ENCODE results near the gene CCDC78. TPM values are rescaled to one million over a fixed set of nuclear protein-coding genes. Genes with fewer than 3 reads are reported as not detected.
"Not testable (repeated sequence)": the region's sequence is repeated elsewhere in the genome, so short reads cannot be mapped to it uniquely, and the experiment has no call there.

The CCDC78 gene
- total RNA-seq, 1 donor from 2014 or later: 0.85 TPM

- H3K27ac Mint-ChIP-seq (ENCODE audit: unreplicated experiment): no peak overlapping the region
- peaks cover 28% of the 10 kb centered on the region for H3K27me3 Mint-ChIP-seq (ENCODE audit: unreplicated experiment)
- H3K4me3 Mint-ChIP-seq (ENCODE audit: unreplicated experiment): no peak overlapping the region
- TF ChIP-seq CTCF (IDR thresholded peaks at IDR 0.05; ENCODE audit: unreplicated experiment): no peak
- H3K9me3 Mint-ChIP-seq (ENCODE audit: unreplicated experiment): no peaks in the 10 kb centered on the region
- DNase-seq (ENCODE audit: low spot score): no peak
- H3K36me3 Mint-ChIP-seq (ENCODE audit: low read depth, unreplicated experiment): no peaks in the 10 kb centered on the region
- H3K4me1 Mint-ChIP-seq (ENCODE audit: unreplicated experiment): peaks cover 3% of the 10 kb centered on the region
Observed at GRCh38 chr16:693364-693763, 32.9 kb downstream of the CCDC78 start.

GRCh38 chr16:692356-693108, 33.7 kb downstream of the CCDC78 start:
- Mint-ChIP-seq H3K9me3 (ENCODE audit: unreplicated experiment) (no peaks in the 10 kb centered on the region), H3K27ac (ENCODE audit: unreplicated experiment) (no peak overlapping the region), H3K36me3 (ENCODE audit: low read depth, unreplicated experiment) (no peaks in the 10 kb centered on the region), H3K4me3 (ENCODE audit: unreplicated experiment) (no peak overlapping the region), H3K27me3 (ENCODE audit: unreplicated experiment) (peaks cover 27% of the 10 kb centered on the region), H3K4me1 (ENCODE audit: unreplicated experiment) (peaks cover 3% of the 10 kb centered on the region)
- no peak for DNase-seq (ENCODE audit: low spot score)
- no peak for TF ChIP-seq CTCF (IDR thresholded peaks at IDR 0.05; ENCODE audit: unreplicated experiment)

GRCh38 chr16:691242-691641, 35.0 kb downstream of the CCDC78 start:
- H3K9me3 Mint-ChIP-seq (ENCODE audit: unreplicated experiment); H3K36me3 Mint-ChIP-seq (ENCODE audit: low read depth, unreplicated experiment); H3K4me1 Mint-ChIP-seq (ENCODE audit: unreplicated experiment); DNase-seq (ENCODE audit: low spot score): not testable (repeated sequence)
- Mint-ChIP-seq H3K27ac (ENCODE audit: unreplicated experiment) (peak overlapping the region; percentile 13), H3K27me3 (ENCODE audit: unreplicated experiment) (peaks cover 21% of the 10 kb centered on the region), H3K4me3 (ENCODE audit: unreplicated experiment) (peak overlapping the region; percentile 43)

- no peak for DNase-seq (ENCODE audit: low spot score)
- no peaks in the 10 kb centered on the region for H3K36me3 Mint-ChIP-seq (ENCODE audit: low read depth, unreplicated experiment)
- H3K27me3 Mint-ChIP-seq (ENCODE audit: unreplicated experiment): peaks cover 15% of the 10 kb centered on the region
- peak overlapping the region; percentile 80 for H3K27ac Mint-ChIP-seq (ENCODE audit: unreplicated experiment)
- no peak for TF ChIP-seq CTCF (IDR thresholded peaks at IDR 0.05; ENCODE audit: unreplicated experiment)
- peaks cover 3% of the 10 kb centered on the region for H3K4me1 Mint-ChIP-seq (ENCODE audit: unreplicated experiment)
- peak overlapping the region; percentile 89 for H3K4me3 Mint-ChIP-seq (ENCODE audit: unreplicated experiment)
- no peaks in the 10 kb centered on the region for H3K9me3 Mint-ChIP-seq (ENCODE audit: unreplicated experiment)
Observed at GRCh38 chr16:689175-689897, 36.9 kb downstream of the CCDC78 start.

GRCh38 chr16:687499-687898, 38.7 kb downstream of the CCDC78 start:
- peaks cover 13% of the 10 kb centered on the region for H3K27me3 Mint-ChIP-seq (ENCODE audit: unreplicated experiment)
- H3K9me3 Mint-ChIP-seq (ENCODE audit: unreplicated experiment): no peaks in the 10 kb centered on the region
- H3K4me1 Mint-ChIP-seq (ENCODE audit: unreplicated experiment): peaks cover 5% of the 10 kb centered on the region
- H3K36me3 Mint-ChIP-seq (ENCODE audit: low read depth, unreplicated experiment): peaks cover 3% of the 10 kb centered on the region
- no peak for DNase-seq (ENCODE audit: low spot score)
- TF ChIP-seq CTCF (IDR thresholded peaks at IDR 0.05; ENCODE audit: unreplicated experiment): no peak
- no peak overlapping the region for H3K4me3 Mint-ChIP-seq (ENCODE audit: unreplicated experiment)
- no peak overlapping the region for H3K27ac Mint-ChIP-seq (ENCODE audit: unreplicated experiment)
